HEK293T (cell line): ENCODE data around the gene VRK3.

ENCODE experiments used
- BHLHE40 ChIP-seq: fragments of 450-650 bp; IDR thresholded peaks from 2 replicates; pipeline ENCODE4 v1.6.1; 2016; ENCODE audit warnings: mild to moderate bottlenecking, moderate library complexity, borderline replicate concordance
- CTBP1 ChIP-seq: fragments of 450-650 bp; IDR thresholded peaks from 2 replicates; pipeline ENCODE4 v1.6.1; 2016; ENCODE audit warnings: borderline replicate concordance
- ELF4 ChIP-seq: fragments of 450-650 bp; IDR thresholded peaks from 2 replicates; pipeline ENCODE4 v1.6.1; 2017; ENCODE audit warnings: antibody characterized with exemption
- FOXM1 ChIP-seq: fragments of 450-650 bp; IDR thresholded peaks from 2 replicates; pipeline ENCODE4 v1.6.1; 2017; ENCODE audit warnings: mild to moderate bottlenecking, borderline replicate concordance
- HDGF ChIP-seq: fragments of 450-650 bp; IDR thresholded peaks from 2 replicates; pipeline ENCODE4 v1.6.1; 2017; ENCODE audit warnings: antibody characterized with exemption, borderline replicate concordance
- SP1 ChIP-seq: fragments of 450-650 bp; IDR thresholded peaks from 2 replicates; pipeline ENCODE4 v1.6.1; 2017
- SUZ12 ChIP-seq: fragments of 450-650 bp; IDR thresholded peaks from 2 replicates; pipeline ENCODE4 v1.6.1; 2016; ENCODE audit warnings: mild to moderate bottlenecking
- TARDBP ChIP-seq: fragments of 450-650 bp; IDR thresholded peaks from 2 replicates; pipeline ENCODE4 v1.6.1; 2016

GRCh38 chr19:49933643-49934042 lies 91.5 kb downstream of the VRK3 start:
- no peak for TF ChIP-seq BHLHE40
- no peak for TF ChIP-seq FOXM1
- TF ChIP-seq SUZ12, result no peak
- no peak for TF ChIP-seq HDGF
- TF ChIP-seq ELF4, result no peak
- no peak for TF ChIP-seq SP1
- no peak for TF ChIP-seq TARDBP
- no peak for TF ChIP-seq CTBP1
